ENCODE data around the gene CACNA1B. TPM values are rescaled to one million over a fixed set of nuclear protein-coding genes. Genes with fewer than 3 reads are reported as not detected.

The CACNA1B gene
- total RNA-seq, 1 experiment from 2014 or later, result 1.7 TPM

- ATAC-seq (no peak), DNase-seq (ENCODE audit: low read depth, low spot score) (no peak)
- Histone ChIP-seq H3K36me3 (ENCODE audit: control insufficient read depth in 1 of 2, insufficient read depth in 2 of 2, low read length in 2 of 2) (no peaks in the 10 kb centered on the region), H3K4me2 (ENCODE audit: low read length) (no peak overlapping the region), H4K20me1 (ENCODE audit: insufficient read depth) (no peaks in the 10 kb centered on the region), H2AFZ (ENCODE audit: low read depth, low read length, poor library complexity, severe bottlenecking) (no peak overlapping the region), H3K9ac (ENCODE audit: low read length) (no peak overlapping the region), H3K9me2 (ENCODE audit: insufficient read depth) (no peaks in the 10 kb centered on the region), H3K27ac (ENCODE audit: low read depth, low read length) (no peak overlapping the region), H3K9me3 (ENCODE audit: control insufficient read depth in 1 of 2, insufficient read depth in 1 of 2, low read depth in 1 of 2, low read length in 2 of 2) (no peaks in the 10 kb centered on the region), H3K79me2 (ENCODE audit: insufficient read depth, low read length) (no peaks in the 10 kb centered on the region), H3K4me1 (ENCODE audit: control insufficient read depth in 1 of 2, insufficient read depth in 2 of 2, low read length in 2 of 2) (peaks cover 7 to 26% of the 10 kb centered on the region in 2 experiments; a peak in 2 of 4 replicates), H3K27me3 (ENCODE audit: insufficient read depth, low read length) (peaks cover 9% of the 10 kb centered on the region), H3K4me3 (replicated peaks in 1 of 2; ENCODE audit: low read depth in 1 of 2, low read length in 2 of 2) (no peak overlapping the region)
- intact Hi-C loops (cut with micrococcal nuclease), result no loop called here
- ChIA-PET CTCF (no interaction called here), POLR2A (no interaction called here), RAD21 (ENCODE audit: low non-redundant PET in 1 of 2, low total read pairs in 2 of 2, uncharacterized antibody in 2 of 2, unreplicated experiment in 2 of 2) (no interaction called here)
- BruUV-seq (replicated peaks), result no TSS peak
- TF ChIP-seq SP1 (IDR thresholded peaks at IDR 0.05; ENCODE audit: low read depth), result no peak
- no peak for TF ChIP-seq POLR2AphosphoS5 (IDR thresholded peaks at IDR 0.05; ENCODE audit: low read depth, low read length)
- TF ChIP-seq EGR1 (IDR thresholded peaks at IDR 0.05; ENCODE audit: low read depth), result no peak
- no peak for TF ChIP-seq SRF (IDR thresholded peaks at IDR 0.05; ENCODE audit: low read depth)
- no peak for TF ChIP-seq EZH2 (IDR thresholded peaks at IDR 0.05)
- TF ChIP-seq RAD21 (IDR thresholded peaks at IDR 0.05; ENCODE audit: low read depth), result no peak
- no peak for TF ChIP-seq FOSL1 (IDR thresholded peaks at IDR 0.05; ENCODE audit: low read depth)
- TF ChIP-seq ZNF274 (IDR thresholded peaks at IDR 0.05; ENCODE audit: low read depth, low read length), result no peak
- TF ChIP-seq SIN3A (IDR thresholded peaks at IDR 0.05; ENCODE audit: low read depth), result no peak
- no peak for TF ChIP-seq EZH2phosphoT487 (IDR thresholded peaks at IDR 0.05; ENCODE audit: borderline replicate concordance)
- no peak for TF ChIP-seq YY1 (IDR thresholded peaks at IDR 0.05; ENCODE audit: extremely low read depth, insufficient replicate concordance, low read depth, low read length)
- TF ChIP-seq POLR2A (IDR thresholded peaks at IDR 0.05; ENCODE audit: borderline replicate concordance, extremely low read depth, insufficient read depth, insufficient read length), result no peak
- TF ChIP-seq, protein P1, sequence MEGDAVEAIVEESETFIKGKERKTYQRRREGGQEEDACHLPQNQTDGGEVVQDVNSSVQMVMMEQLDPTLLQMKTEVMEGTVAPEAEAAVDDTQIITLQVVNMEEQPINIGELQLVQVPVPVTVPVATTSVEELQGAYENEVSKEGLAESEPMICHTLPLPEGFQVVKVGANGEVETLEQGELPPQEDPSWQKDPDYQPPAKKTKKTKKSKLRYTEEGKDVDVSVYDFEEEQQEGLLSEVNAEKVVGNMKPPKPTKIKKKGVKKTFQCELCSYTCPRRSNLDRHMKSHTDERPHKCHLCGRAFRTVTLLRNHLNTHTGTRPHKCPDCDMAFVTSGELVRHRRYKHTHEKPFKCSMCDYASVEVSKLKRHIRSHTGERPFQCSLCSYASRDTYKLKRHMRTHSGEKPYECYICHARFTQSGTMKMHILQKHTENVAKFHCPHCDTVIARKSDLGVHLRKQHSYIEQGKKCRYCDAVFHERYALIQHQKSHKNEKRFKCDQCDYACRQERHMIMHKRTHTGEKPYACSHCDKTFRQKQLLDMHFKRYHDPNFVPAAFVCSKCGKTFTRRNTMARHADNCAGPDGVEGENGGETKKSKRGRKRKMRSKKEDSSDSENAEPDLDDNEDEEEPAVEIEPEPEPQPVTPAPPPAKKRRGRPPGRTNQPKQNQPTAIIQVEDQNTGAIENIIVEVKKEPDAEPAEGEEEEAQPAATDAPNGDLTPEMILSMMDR (IDR thresholded peaks at IDR 0.05 in 2 of 3, conservative IDR thresholded peaks at IDR 0.05 in 1 of 3; ENCODE audit: borderline replicate concordance in 1 of 3, insufficient read depth in 1 of 3, low read depth in 2 of 3, low read length in 2 of 3), result no peak
- TF ChIP-seq ZFX (IDR thresholded peaks at IDR 0.05), result no peak
- TF ChIP-seq JUND (IDR thresholded peaks at IDR 0.05), result no peak
- TF ChIP-seq, protein P2, sequence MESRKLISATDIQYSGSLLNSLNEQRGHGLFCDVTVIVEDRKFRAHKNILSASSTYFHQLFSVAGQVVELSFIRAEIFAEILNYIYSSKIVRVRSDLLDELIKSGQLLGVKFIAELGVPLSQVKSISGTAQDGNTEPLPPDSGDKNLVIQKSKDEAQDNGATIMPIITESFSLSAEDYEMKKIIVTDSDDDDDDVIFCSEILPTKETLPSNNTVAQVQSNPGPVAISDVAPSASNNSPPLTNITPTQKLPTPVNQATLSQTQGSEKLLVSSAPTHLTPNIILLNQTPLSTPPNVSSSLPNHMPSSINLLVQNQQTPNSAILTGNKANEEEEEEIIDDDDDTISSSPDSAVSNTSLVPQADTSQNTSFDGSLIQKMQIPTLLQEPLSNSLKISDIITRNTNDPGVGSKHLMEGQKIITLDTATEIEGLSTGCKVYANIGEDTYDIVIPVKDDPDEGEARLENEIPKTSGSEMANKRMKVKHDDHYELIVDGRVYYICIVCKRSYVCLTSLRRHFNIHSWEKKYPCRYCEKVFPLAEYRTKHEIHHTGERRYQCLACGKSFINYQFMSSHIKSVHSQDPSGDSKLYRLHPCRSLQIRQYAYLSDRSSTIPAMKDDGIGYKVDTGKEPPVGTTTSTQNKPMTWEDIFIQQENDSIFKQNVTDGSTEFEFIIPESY (IDR thresholded peaks at IDR 0.05; ENCODE audit: extremely low read depth, insufficient replicate concordance, low read length), result no peak
Measured at GRCh38 chr9:137986268-137987099, 108.9 kb downstream of the CACNA1B start.
